Smooth muscle cell (in vitro differentiated cells): ENCODE data around the gene SLC27A5. TPM values are rescaled to one million over a fixed set of nuclear protein-coding genes. Genes with fewer than 3 reads are reported as not detected.
"Not testable (repeated sequence)": the region's sequence is repeated elsewhere in the genome, so short reads cannot be mapped to it uniquely, and the experiment has no call there.

Source experiments
- DNase-seq: peaks from one replicate; lab custom pipeline; 2025; ENCODE audit not compliant: unreplicated experiment; lab: John Stamatoyannopoulos, UW
- H2AFZ ChIP-seq: fragments of 200-600 bp; sonication (generic); 2 replicates; pipeline ENCODE4 v1.6.0; 2016; ENCODE audit warnings: antibody characterized with exemption, low read depth, mild to moderate bottlenecking
- H3F3A ChIP-seq: fragments of 200-600 bp; sonication (generic); 2 replicates; pipeline ENCODE4 v1.6.0; 2017; ENCODE audit warnings: antibody characterized with exemption, low read depth
- H3K27ac ChIP-seq: fragments of 200-600 bp; sonication (generic); 2 replicates; pipeline ENCODE4 v1.5.1; 2016; ENCODE audit warnings: low read depth, mild to moderate bottlenecking
- H3K27me3 ChIP-seq: fragments of 200-600 bp; sonication (generic); 2 replicates; pipeline ENCODE4 v1.6.1; 2016; ENCODE audit warnings: low read depth, mild to moderate bottlenecking
- H3K36me3 ChIP-seq: fragments of 200-600 bp; sonication (generic); 2 replicates; pipeline ENCODE4 v1.5.1; 2016; ENCODE audit warnings: low read depth
- H3K4me1 ChIP-seq: fragments of 200-600 bp; sonication (generic); 2 replicates; pipeline ENCODE4 v1.5.1; 2016; ENCODE audit warnings: low read depth
- H3K4me2 ChIP-seq: fragments of 200-600 bp; sonication (generic); 2 replicates; pipeline ENCODE4 v1.6.0; 2016; ENCODE audit warnings: mild to moderate bottlenecking
- H3K4me3 ChIP-seq: fragments of 200-600 bp; sonication (generic); 2 replicates; pipeline ENCODE4 v1.5.1; 2016; ENCODE audit warnings: mild to moderate bottlenecking
- H3K79me2 ChIP-seq: fragments of 200-600 bp; sonication (generic); 2 replicates; pipeline ENCODE4 v1.6.0; 2016; ENCODE audit warnings: low read depth, mild to moderate bottlenecking
- H3K9ac ChIP-seq: fragments of 200-600 bp; sonication (generic); 2 replicates; pipeline ENCODE4 v1.6.0; 2016; ENCODE audit warnings: low read depth
- H3K9me3 ChIP-seq: fragments of 200-600 bp; sonication (generic); replicated peaks from 2 replicates; pipeline ENCODE4 v1.5.1; 2016; ENCODE audit warnings: low read depth
- H4K20me1 ChIP-seq: fragments of 200-600 bp; sonication (generic); 2 replicates; pipeline ENCODE4 v1.6.0; 2016; ENCODE audit warnings: low read depth
- WGBS: methylation state at CpG from one replicate; pipeline ENCODE4 v1.1.7; 2016; ENCODE audit warnings: low lambda C conversion rate; 5-methylcytosine and 5-hydroxymethylcytosine counted together
- microRNA-seq: library from miRNA; unstranded; fragments of <30 nt; microRNA quantifications from one replicate; pipeline ENCODE4, GENCODE V29; 2016; ENCODE audit warnings: borderline number of aligned reads
- polyA plus RNA-seq: library from polyadenylated mRNA; unstranded; fragments of >200 nt; fragmentation: Nextera tagmentation; extraction: Ambion mirVana; gene quantifications from 2 replicates; pipeline ENCODE4 v1.2.1, GENCODE V29; 2016
- small RNA-seq: library from RNA; depleted of rRNA; stranded (forward); fragments of <200 nt; gene quantifications from one replicate; pipeline ENCODE3, GENCODE V24; 2014
- total RNA-seq: library from RNA; depleted of rRNA; stranded (reverse); fragments of >200 nt; gene quantifications from 2 replicates; pipeline ENCODE4 v1.2.3, GENCODE V29; 2014
- TF ChIP-seq, protein P1 (sequence below): fragments of 200-600 bp; sonication (generic); IDR thresholded peaks from 2 replicates; pipeline ENCODE4 v1.5.1; 2017; ENCODE audit warnings: borderline replicate concordance, mild to moderate bottlenecking, antibody characterized with exemption; ENCODE audit not compliant: insufficient read depth, poor library complexity, severe bottlenecking

SLC27A5 gene
- total and polyA plus RNA-seq, 2 experiments from 2014 or later = 6.6 to 7.5 TPM

GRCh38 chr19:58451358-58452101 lies 60.3 kb downstream of the SLC27A5 start, which contains the start of gene ZNF324B:
ZNF324B (plus strand) TSS chr19:58451622; CDS start chr19:58453702, 2,080 bp downstream.
- no peaks in the 10 kb centered on the region for H3K36me3 ChIP-seq
- H3K4me1 ChIP-seq = peaks cover 4% of the 10 kb centered on the region
- WGBS = 1% methylated on average over 51 of the region's 79 CpGs
- no peaks in the 10 kb centered on the region for H3K9me3 ChIP-seq
- H3K27ac ChIP-seq = peak within 1 kb of the TSS; percentile 20
- H4K20me1 ChIP-seq = no peaks in the 10 kb centered on the region
- TF ChIP-seq, protein P1, sequence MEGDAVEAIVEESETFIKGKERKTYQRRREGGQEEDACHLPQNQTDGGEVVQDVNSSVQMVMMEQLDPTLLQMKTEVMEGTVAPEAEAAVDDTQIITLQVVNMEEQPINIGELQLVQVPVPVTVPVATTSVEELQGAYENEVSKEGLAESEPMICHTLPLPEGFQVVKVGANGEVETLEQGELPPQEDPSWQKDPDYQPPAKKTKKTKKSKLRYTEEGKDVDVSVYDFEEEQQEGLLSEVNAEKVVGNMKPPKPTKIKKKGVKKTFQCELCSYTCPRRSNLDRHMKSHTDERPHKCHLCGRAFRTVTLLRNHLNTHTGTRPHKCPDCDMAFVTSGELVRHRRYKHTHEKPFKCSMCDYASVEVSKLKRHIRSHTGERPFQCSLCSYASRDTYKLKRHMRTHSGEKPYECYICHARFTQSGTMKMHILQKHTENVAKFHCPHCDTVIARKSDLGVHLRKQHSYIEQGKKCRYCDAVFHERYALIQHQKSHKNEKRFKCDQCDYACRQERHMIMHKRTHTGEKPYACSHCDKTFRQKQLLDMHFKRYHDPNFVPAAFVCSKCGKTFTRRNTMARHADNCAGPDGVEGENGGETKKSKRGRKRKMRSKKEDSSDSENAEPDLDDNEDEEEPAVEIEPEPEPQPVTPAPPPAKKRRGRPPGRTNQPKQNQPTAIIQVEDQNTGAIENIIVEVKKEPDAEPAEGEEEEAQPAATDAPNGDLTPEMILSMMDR = no peak
- peak within 1 kb of the TSS; percentile 93 for H2AFZ ChIP-seq
- H3F3A ChIP-seq = no peaks in the 10 kb centered on the region
- H3K9ac ChIP-seq = peak within 1 kb of the TSS; percentile 65
- no peaks in the 10 kb centered on the region for H3K79me2 ChIP-seq
- no peaks in the 10 kb centered on the region for H3K27me3 ChIP-seq
- peak within 1 kb of the TSS; percentile 66 for H3K4me3 ChIP-seq
- peak within 1 kb of the TSS; percentile 96 for H3K4me2 ChIP-seq
- peak; percentile 86 for DNase-seq

- no peaks in the 10 kb centered on the region for H3K79me2 ChIP-seq
- TF ChIP-seq, protein P1 = no peak
- peak overlapping the region; percentile 66 for H3K4me3 ChIP-seq
- no peak for DNase-seq
- H4K20me1 ChIP-seq = no peaks in the 10 kb centered on the region
- H3K36me3 ChIP-seq = no peaks in the 10 kb centered on the region
- H3K9me3 ChIP-seq = no peaks in the 10 kb centered on the region
- H3K4me2 ChIP-seq = peak overlapping the region; percentile 96
- no peaks in the 10 kb centered on the region for H3K27me3 ChIP-seq
- no peaks in the 10 kb centered on the region for H3F3A ChIP-seq
- peak overlapping the region; percentile 93 for H2AFZ ChIP-seq
- H3K9ac ChIP-seq = peak overlapping the region; percentile 65
- peaks cover 4% of the 10 kb centered on the region for H3K4me1 ChIP-seq
- WGBS = 26% methylated on average over 11 of the region's 11 CpGs
- H3K27ac ChIP-seq = no peak overlapping the region
Observed at GRCh38 chr19:58450856-58451357, 60.9 kb downstream of the SLC27A5 start.

DNA sequence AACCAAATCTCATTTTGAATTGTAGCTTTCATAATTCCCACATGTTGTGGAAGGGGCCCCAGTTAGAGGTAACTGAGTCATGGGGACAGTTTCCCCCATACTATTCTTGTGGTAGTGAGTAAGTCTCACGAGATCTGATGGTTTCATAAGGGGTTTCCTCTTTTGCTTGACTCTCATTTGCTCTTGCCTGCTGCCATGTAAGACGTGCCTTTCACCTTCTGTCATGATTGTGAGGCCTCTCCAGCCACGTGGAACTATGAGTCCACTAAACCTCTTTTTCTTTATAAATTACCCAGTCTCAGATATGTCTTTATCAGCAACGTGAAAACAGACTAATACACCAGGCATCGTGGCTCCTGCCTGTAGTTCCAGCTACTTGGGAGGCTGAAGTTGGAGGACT lies 61.8 kb downstream of the SLC27A5 start:
- H3K9me3 ChIP-seq, H3K79me2 ChIP-seq, H3K27me3 ChIP-seq, DNase-seq, H3K36me3 ChIP-seq, H3K27ac ChIP-seq, H3K4me1 ChIP-seq, H3K4me3 ChIP-seq, H3K9ac ChIP-seq, H3F3A ChIP-seq, H2AFZ ChIP-seq, H4K20me1 ChIP-seq, H3K4me2 ChIP-seq: not testable (repeated sequence)
- 68% methylated on average over 5 of the region's 5 CpGs for WGBS

GRCh38 chr19:58448860-58449259 lies 62.9 kb downstream of the SLC27A5 start:
- not testable (repeated sequence) for DNase-seq, H3K4me3 ChIP-seq, H3F3A ChIP-seq, H3K27ac ChIP-seq, H3K4me2 ChIP-seq, H3K79me2 ChIP-seq, H4K20me1 ChIP-seq, H2AFZ ChIP-seq, H3K36me3 ChIP-seq, H3K4me1 ChIP-seq, H3K9me3 ChIP-seq, H3K9ac ChIP-seq, H3K27me3 ChIP-seq
- 87% methylated on average over 3 of the region's 3 CpGs for WGBS

Small RNA genes within 50 kb of the gene (microRNA-seq; reads per million reads assigned to microRNA genes)
- gene MIR6807 = 6.4 reads per million, percentile 4 among the genes with 10 or more reads in this experiment

Small RNA genes within 50 kb of the gene (small RNA-seq; reads per million reads assigned to genes)
- gene MIR6807 = 0.21 reads per million
- not detected for gene RN7SL525P
- not detected for gene RN7SL693P
- not detected for gene RNU6-1337P

Other genes with a start within 250 kb of the SLC27A5 start
- 6.6 and 7.8 TPM in 2 replicates for gene ZNF8, start 233.0 kb downstream of the SLC27A5 start, total RNA-seq
- 1.1 and 1.8 TPM in 2 replicates for gene ZNF8, start 233.0 kb downstream of the SLC27A5 start, polyA plus RNA-seq
- 46.4 and 93.9 TPM in 2 replicates for gene ERVK3-1, start 206.6 kb downstream of the SLC27A5 start, total RNA-seq
- gene ERVK3-1, start 206.6 kb downstream of the SLC27A5 start, polyA plus RNA-seq = 46.5 and 57.7 TPM in 2 replicates
- 1.7 and 2.2 TPM in 2 replicates for gene ZSCAN22, start 185.0 kb downstream of the SLC27A5 start, total RNA-seq
- gene ZSCAN22, start 185.0 kb downstream of the SLC27A5 start, polyA plus RNA-seq = 2.4 and 2.5 TPM in 2 replicates
- 77.8 and 92.3 TPM in 2 replicates for gene A1BG, start 158.5 kb downstream of the SLC27A5 start, total RNA-seq
- gene A1BG, start 158.5 kb downstream of the SLC27A5 start, polyA plus RNA-seq = 114 and 133 TPM in 2 replicates
- gene ZNF497, start 149.2 kb downstream of the SLC27A5 start, total RNA-seq = 0.58 and 1.3 TPM in 2 replicates
- gene ZNF497, start 149.2 kb downstream of the SLC27A5 start, polyA plus RNA-seq = 4.6 and 6.1 TPM in 2 replicates
- gene ZNF837, start 131.0 kb downstream of the SLC27A5 start, total RNA-seq = 4.4 and 5.9 TPM in 2 replicates
- 7.8 and 8.4 TPM in 2 replicates for gene ZNF837, start 131.0 kb downstream of the SLC27A5 start, polyA plus RNA-seq
- 1,602 and 1,773 TPM in 2 replicates for gene RPS5, start 124.7 kb downstream of the SLC27A5 start, total RNA-seq
- 650 and 684 TPM in 2 replicates for gene RPS5, start 124.7 kb downstream of the SLC27A5 start, polyA plus RNA-seq
- gene RNF225, start 116.3 kb downstream of the SLC27A5 start, total RNA-seq = not detected in 2 replicates
- 0.96 and 2.2 TPM in 2 replicates for gene RNF225, start 116.3 kb downstream of the SLC27A5 start, polyA plus RNA-seq
- gene ZNF584, start 103.3 kb downstream of the SLC27A5 start, total RNA-seq = 5.0 and 16.9 TPM in 2 replicates
- gene ZNF584, start 103.3 kb downstream of the SLC27A5 start, polyA plus RNA-seq = 9.1 and 12.7 TPM in 2 replicates
- 0.63 and 2.3 TPM in 2 replicates for gene ZNF132, start 71.8 kb downstream of the SLC27A5 start, total RNA-seq
- gene ZNF132, start 71.8 kb downstream of the SLC27A5 start, polyA plus RNA-seq = 0.40 and 0.69 TPM in 2 replicates
- 3.1 and 3.3 TPM in 2 replicates for gene ZNF324B, start 60.4 kb downstream of the SLC27A5 start, total RNA-seq
- 1.5 and 2.6 TPM in 2 replicates for gene ZNF324B, start 60.4 kb downstream of the SLC27A5 start, polyA plus RNA-seq
- 4.4 and 8.8 TPM in 2 replicates for gene ZNF324, start 44.9 kb downstream of the SLC27A5 start, total RNA-seq
- gene ZNF324, start 44.9 kb downstream of the SLC27A5 start, polyA plus RNA-seq = 9.0 and 10.2 TPM in 2 replicates
- 6.6 and 9.5 TPM in 2 replicates for gene ZNF446, start 35.6 kb downstream of the SLC27A5 start, total RNA-seq
- gene ZNF446, start 35.6 kb downstream of the SLC27A5 start, polyA plus RNA-seq = 9.0 and 10.5 TPM in 2 replicates
- 5.1 and 8.7 TPM in 2 replicates for gene ZBTB45, start 7.8 kb upstream of the SLC27A5 start, total RNA-seq
- 23.7 and 25.1 TPM in 2 replicates for gene ZBTB45, start 7.8 kb upstream of the SLC27A5 start, polyA plus RNA-seq
- gene TRIM28, start 32.1 kb upstream of the SLC27A5 start, total RNA-seq = 144 and 148 TPM in 2 replicates
- gene TRIM28, start 32.1 kb upstream of the SLC27A5 start, polyA plus RNA-seq = 178 and 193 TPM in 2 replicates
- gene CHMP2A, start 43.1 kb upstream of the SLC27A5 start, total RNA-seq = 132 and 153 TPM in 2 replicates
- 213 and 228 TPM in 2 replicates for gene CHMP2A, start 43.1 kb upstream of the SLC27A5 start, polyA plus RNA-seq
- gene UBE2M, start 46.6 kb upstream of the SLC27A5 start, total RNA-seq = 30.7 and 45.9 TPM in 2 replicates
- gene UBE2M, start 46.6 kb upstream of the SLC27A5 start, polyA plus RNA-seq = 118 and 126 TPM in 2 replicates
- 12.2 and 18.7 TPM in 2 replicates for gene MZF1, start 61.3 kb upstream of the SLC27A5 start, total RNA-seq
- gene MZF1, start 61.3 kb upstream of the SLC27A5 start, polyA plus RNA-seq = 10.2 and 18.5 TPM in 2 replicates